Astrocyte (in vitro differentiated cells and primary cell): ENCODE results near the gene PLSCR1. TPM values are rescaled to one million over a fixed set of nuclear protein-coding genes. Genes with fewer than 3 reads are reported as not detected.

Source experiments
- DNase-seq: peaks from one replicate; pipeline ENCODE4 v3.0.0-alpha.2; 2010; ENCODE audit warnings: low read depth
- FAIRE-seq: peaks from 2 replicates; lab custom pipeline; 2011; peaks lifted over from hg19 to GRCh38; lab: Jason Lieb, UNC
- H2AFZ ChIP-seq: 2 replicates; pipeline ENCODE4 v1.6.0; 2012; ENCODE audit warnings: low read depth, low read length, inconsistent platforms
- H3K27ac ChIP-seq: 2 replicates; pipeline ENCODE4 v1.5.1; 2011; ENCODE audit warnings: low read depth, low read length, inconsistent platforms
- H3K27me3 ChIP-seq: 2 replicates; pipeline ENCODE4 v1.6.0; 2011; ENCODE audit warnings: low read length, inconsistent platforms; ENCODE audit not compliant: insufficient read depth
- H3K36me3 ChIP-seq: 2 replicates; pipeline ENCODE4 v1.5.1; 2011; ENCODE audit warnings: low read length, inconsistent platforms; ENCODE audit not compliant: insufficient read depth
- H3K4me1 ChIP-seq: 2 replicates; pipeline ENCODE4 v1.5.1; 2011; ENCODE audit warnings: low read length, inconsistent platforms; ENCODE audit not compliant: insufficient read depth
- H3K4me2 ChIP-seq: 2 replicates; pipeline ENCODE4 v1.6.0; 2012; ENCODE audit warnings: low read length, inconsistent platforms
- H3K4me3 ChIP-seq: 2 replicates; pipeline ENCODE4 v1.5.1; 2011; ENCODE audit warnings: low read depth, mild to moderate bottlenecking, low read length, inconsistent platforms; ENCODE audit not compliant: insufficient read depth
- H3K79me2 ChIP-seq: 2 replicates; pipeline ENCODE4 v1.6.0; 2012; ENCODE audit warnings: mild to moderate bottlenecking, low read length, inconsistent platforms; ENCODE audit not compliant: insufficient read depth
- H3K9ac ChIP-seq: 2 replicates; pipeline ENCODE4 v1.6.0; 2012; ENCODE audit warnings: mild to moderate bottlenecking, low read length, inconsistent platforms
- H3K9me3 ChIP-seq: 2 replicates; pipeline ENCODE4 v1.5.1; 2012; ENCODE audit warnings: low read depth, mild to moderate bottlenecking, low read length, inconsistent platforms; ENCODE audit not compliant: insufficient read depth
- H4K20me1 ChIP-seq: 2 replicates; pipeline ENCODE4 v1.6.0; 2012; ENCODE audit warnings: low read length, inconsistent platforms; ENCODE audit not compliant: insufficient read depth
- H3K27ac Mint-ChIP-seq: one replicate; pipeline ENCODE4 v1.8.0; 2021; ENCODE audit warnings: mild to moderate bottlenecking, mixed read lengths; ENCODE audit not compliant: unreplicated experiment
- H3K27me3 Mint-ChIP-seq: one replicate; pipeline ENCODE4 v1.8.0; 2021; ENCODE audit warnings: low read depth, mixed read lengths; ENCODE audit not compliant: unreplicated experiment
- H3K36me3 Mint-ChIP-seq: one replicate; pipeline ENCODE4 v1.8.0; 2021; ENCODE audit warnings: low read depth, mixed read lengths; ENCODE audit not compliant: unreplicated experiment
- H3K4me1 Mint-ChIP-seq: one replicate; pipeline ENCODE4 v1.8.0; 2021; ENCODE audit warnings: low read depth, mixed read lengths; ENCODE audit not compliant: unreplicated experiment
- H3K4me3 Mint-ChIP-seq: one replicate; pipeline ENCODE4 v1.8.0; 2021; ENCODE audit warnings: mild to moderate bottlenecking, moderate library complexity, mixed read lengths; ENCODE audit not compliant: unreplicated experiment
- H3K9me3 Mint-ChIP-seq: one replicate; pipeline ENCODE4 v1.8.0; 2021; ENCODE audit warnings: mild to moderate bottlenecking, mixed read lengths; ENCODE audit not compliant: unreplicated experiment
- CTCF ChIP-seq: IDR thresholded peaks from 2 replicates; pipeline ENCODE4 v1.5.1; 2011; ENCODE audit warnings: low read depth, mild to moderate bottlenecking, inconsistent platforms, low read length, moderate library complexity; ENCODE audit not compliant: insufficient read depth
- EZH2 ChIP-seq: IDR thresholded peaks from 2 replicates; pipeline ENCODE4 v1.6.1; 2012; ENCODE audit warnings: mild to moderate bottlenecking, low read length, inconsistent platforms; ENCODE audit not compliant: insufficient read depth
- total RNA-seq: library from RNA; stranded (reverse); gene quantifications from 2 replicates; pipeline ENCODE4 v1.2.1, GENCODE V29; 2021

The PLSCR1 gene
- total RNA-seq, 1 donor from 2014 or later, result 178 TPM

GRCh38 chr3:146504498-146505197 is 39.8 kb downstream of the PLSCR1 start:
- Histone ChIP-seq H3K27ac (peak overlapping the region; percentile 86), H3K79me2 (no peaks in the 10 kb centered on the region), H3K4me2 (no peak overlapping the region), H3K4me1 (peaks cover 34% of the 10 kb centered on the region), H3K4me3 (no peak overlapping the region), H3K36me3 (no peaks in the 10 kb centered on the region), H3K9me3 (no peaks in the 10 kb centered on the region), H3K27me3 (no peaks in the 10 kb centered on the region), H2AFZ (no peak overlapping the region), H3K9ac (no peak overlapping the region), H4K20me1 (no peaks in the 10 kb centered on the region)
- Mint-ChIP-seq H3K4me3 (no peak overlapping the region), H3K27ac (peak overlapping the region; percentile 98), H3K36me3 (no peaks in the 10 kb centered on the region), H3K4me1 (peaks cover 56% of the 10 kb centered on the region), H3K9me3 (no peaks in the 10 kb centered on the region), H3K27me3 (no peaks in the 10 kb centered on the region)
- TF ChIP-seq CTCF, result no peak
- DNase-seq (no peak), FAIRE-seq (no peak)

- H3K9me3 ChIP-seq, result no peaks in the 10 kb centered on the region
- H3K36me3 ChIP-seq, result no peaks in the 10 kb centered on the region
- H4K20me1 ChIP-seq, result no peaks in the 10 kb centered on the region
- peak overlapping the region; percentile 20 for H2AFZ ChIP-seq
- peak; percentile 85 for FAIRE-seq
- DNase-seq, result peak; percentile 99
- H3K4me3 ChIP-seq, result peak overlapping the region; percentile 7
- Mint-ChIP-seq H3K27me3 (no peaks in the 10 kb centered on the region), H3K9me3 (no peaks in the 10 kb centered on the region), H3K36me3 (no peaks in the 10 kb centered on the region), H3K27ac (peak overlapping the region; percentile 98), H3K4me1 (peaks cover 54% of the 10 kb centered on the region), H3K4me3 (peak overlapping the region; percentile 24)
- peak overlapping the region; percentile 75 for H3K4me2 ChIP-seq
- no peaks in the 10 kb centered on the region for H3K79me2 ChIP-seq
- TF ChIP-seq EZH2, result no peak
- no peak for TF ChIP-seq CTCF
- H3K9ac ChIP-seq, result peak overlapping the region; percentile 65
- peak overlapping the region; percentile 86 for H3K27ac ChIP-seq
- peaks cover 34% of the 10 kb centered on the region for H3K4me1 ChIP-seq
- H3K27me3 ChIP-seq, result no peaks in the 10 kb centered on the region
These were observed 40.8 kb downstream of the PLSCR1 start for GRCh38 chr3:146503461-146504202.
